Panc1 (cell line): ENCODE measurements around the gene VPS18. TPM values are rescaled to one million over a fixed set of nuclear protein-coding genes. Genes with fewer than 3 reads are reported as not detected.

Source experiments
- ATAC-seq: fragments of 200-7000 bp; cut with Tn5 transposase; 2 replicates; pipeline ENCODE4 v1.9.1; 2020; ENCODE audit warnings: mild to moderate bottlenecking, moderate library complexity
- BruUV-seq: library from RNA; stranded (reverse); fragments of 400-500 nt; replicated peaks from 2 replicates; lab custom pipeline; 2021; lab: Mats Ljungman, UMichigan
- CTCF ChIA-PET: fragments of 300-600 bp; sonication (Branson Sonifier 250); formaldehyde crosslinking; loops from one replicate; lab custom pipeline; 2022; ENCODE audit warnings: antibody characterized with exemption; lab: Charles Lee
- POLR2A ChIA-PET: fragments of 300-600 bp; sonication (Branson Sonifier 250); formaldehyde crosslinking; loops from one replicate; lab custom pipeline; 2022; ENCODE audit warnings: antibody characterized with exemption; lab: Charles Lee
- DNase-seq: peaks from one replicate; pipeline ENCODE4 v3.0.0-alpha.2; 2010; ENCODE audit warnings: low read depth, low spot score
- H3K27ac ChIP-seq: 2 replicates; pipeline ENCODE4 v1.5.1; 2011; ENCODE audit warnings: mild to moderate bottlenecking, low read length, inconsistent platforms
- H3K27me3 ChIP-seq: fragments of 200-500 bp; sonication (Bioruptor generic); 2 replicates; pipeline ENCODE4 v1.6.0; 2014; ENCODE audit warnings: low read length, inconsistent platforms; ENCODE audit not compliant: control insufficient read depth, insufficient read depth
- H3K36me3 ChIP-seq: fragments of 200-500 bp; sonication (Bioruptor generic); 2 replicates; pipeline ENCODE4 v1.5.1; 2014; ENCODE audit warnings: inconsistent platforms, mild to moderate bottlenecking, low read length, moderate library complexity; ENCODE audit not compliant: control insufficient read depth, insufficient read depth
- H3K4me1 ChIP-seq: 2 replicates; pipeline ENCODE4 v1.5.1; 2011; ENCODE audit warnings: inconsistent platforms, mild to moderate bottlenecking, low read length, moderate library complexity; ENCODE audit not compliant: control insufficient read depth, insufficient read depth
- H3K4me3 ChIP-seq, 2 experiments: 2 replicates each; pipeline ENCODE4 v1.5.1; 2011 to 2012; ENCODE audit warnings: low read depth in 2 of 2, low read length in 2 of 2, mild to moderate bottlenecking in 2 of 2, inconsistent platforms in 1 of 2, moderate library complexity in 1 of 2
- H3K9me3 ChIP-seq: fragments of 200-500 bp; sonication (Bioruptor generic); 2 replicates; pipeline ENCODE4 v1.5.1; 2014; ENCODE audit warnings: low read depth, mild to moderate bottlenecking, inconsistent platforms, low read length, moderate library complexity; ENCODE audit not compliant: control insufficient read depth, insufficient read depth
- POLR2AphosphoS5 ChIP-seq: IDR thresholded peaks from 2 replicates; pipeline ENCODE4 v1.6.1; 2012; ENCODE audit warnings: mild to moderate bottlenecking, low read depth, low read length, moderate library complexity
- SIN3A ChIP-seq: IDR thresholded peaks from 2 replicates; pipeline ENCODE4 v1.6.1; 2012; ENCODE audit warnings: low read depth, mild to moderate bottlenecking, low read length, moderate library complexity, borderline replicate concordance; ENCODE audit not compliant: insufficient read depth
- TCF7L2 ChIP-seq: IDR thresholded peaks from 2 replicates; pipeline ENCODE4 v1.6.1; 2011; ENCODE audit warnings: mild to moderate bottlenecking, low read depth, low read length, inconsistent platforms
- in situ Hi-C: cut with HindIII; loops from 2 replicates; pipeline ENCODE4 v1.10.0; 2016; ENCODE audit warnings: low sequenced_read_pairs, low pct_unique_long_range_greater_than_20kb
- intact Hi-C: fragments of 100-400 bp; cut with micrococcal nuclease; formaldehyde crosslinking; loops from one replicate; pipeline ENCODE4 v1.10.0; 2022; ENCODE audit not compliant: unreplicated experiment
- total RNA-seq: library from RNA; stranded (reverse); gene quantifications from one replicate; pipeline ENCODE4 v1.2.1, GENCODE V29; 2021; ENCODE audit not compliant: unreplicated experiment
- TF ChIP-seq, protein P1 (sequence below), 2 experiments: IDR thresholded peaks; 2 replicates each; pipeline ENCODE4 v1.6.1; 2011 to 2012; ENCODE audit warnings: low read depth in 2 of 2, control low read depth in 1 of 2, low read length in 1 of 2, mild to moderate bottlenecking in 1 of 2, moderate library complexity in 1 of 2; ENCODE audit not compliant: insufficient read depth in 1 of 2
- TF ChIP-seq, protein P2 (sequence below): fragments of 450-650 bp; IDR thresholded peaks from 2 replicates; pipeline ENCODE4 v1.5.1; 2017; ENCODE audit warnings: mild to moderate bottlenecking

Gene VPS18
- total RNA-seq, 1 experiment from 2014 or later, result 46.7 TPM

DNA sequence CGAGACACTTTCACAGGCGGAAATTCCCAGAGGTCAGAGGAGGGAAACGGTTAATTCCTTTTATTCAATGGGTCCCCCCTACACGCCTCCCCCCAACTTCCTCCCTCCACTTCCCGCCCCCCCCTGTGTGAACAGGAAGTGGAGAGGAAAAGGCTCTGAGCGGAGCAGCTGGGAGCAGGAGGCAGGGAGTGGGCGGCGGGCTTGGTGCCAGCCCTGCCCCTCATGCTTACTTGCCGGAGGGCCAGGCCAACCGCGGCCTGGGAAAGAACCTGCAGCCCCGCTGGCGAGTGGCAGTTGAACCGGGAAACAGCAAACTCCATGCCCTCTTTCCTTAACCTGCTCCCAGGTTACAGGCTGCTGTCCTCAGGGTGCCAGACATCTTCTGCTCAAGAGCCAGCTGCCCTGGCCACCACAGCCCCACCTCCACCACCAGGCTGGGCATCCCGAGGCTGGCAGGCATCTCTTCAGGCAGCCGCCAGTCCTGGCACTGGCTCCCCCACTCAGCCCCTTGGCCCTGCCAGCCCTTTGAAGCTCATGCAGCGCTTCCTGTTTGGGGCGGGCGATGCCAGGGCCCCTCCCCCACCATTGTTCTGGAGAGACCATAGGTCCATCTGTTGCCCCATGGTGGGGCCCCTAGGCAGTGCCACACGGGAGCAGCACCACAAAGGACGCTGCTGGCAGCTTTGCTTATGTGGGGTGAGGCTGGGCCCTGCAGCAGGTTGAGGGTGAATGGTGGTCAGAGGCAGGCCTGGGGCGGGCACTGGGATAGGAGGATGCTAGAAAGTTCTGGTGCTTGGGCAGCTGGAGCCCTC is 12.9 kb downstream of the VPS18 start:
- Histone ChIP-seq H3K36me3 (no peaks in the 10 kb centered on the region), H3K27me3 (no peaks in the 10 kb centered on the region), H3K9me3 (no peaks in the 10 kb centered on the region), H3K4me1 (peaks cover 24% of the 10 kb centered on the region), H3K4me3 (peak overlapping the region; percentile 41 to 63), H3K27ac (peak overlapping the region; percentile 83)
- POLR2A ChIA-PET, result interaction anchor here (0.5 kb wide), 1 partner anchor 9 kb away, joined by 3 read pairs; no protein-coding TSS in a partner anchor
- TF ChIP-seq TCF7L2 (no peak), SIN3A (no peak), POLR2AphosphoS5 (no peak)
- TF ChIP-seq, protein P1, sequence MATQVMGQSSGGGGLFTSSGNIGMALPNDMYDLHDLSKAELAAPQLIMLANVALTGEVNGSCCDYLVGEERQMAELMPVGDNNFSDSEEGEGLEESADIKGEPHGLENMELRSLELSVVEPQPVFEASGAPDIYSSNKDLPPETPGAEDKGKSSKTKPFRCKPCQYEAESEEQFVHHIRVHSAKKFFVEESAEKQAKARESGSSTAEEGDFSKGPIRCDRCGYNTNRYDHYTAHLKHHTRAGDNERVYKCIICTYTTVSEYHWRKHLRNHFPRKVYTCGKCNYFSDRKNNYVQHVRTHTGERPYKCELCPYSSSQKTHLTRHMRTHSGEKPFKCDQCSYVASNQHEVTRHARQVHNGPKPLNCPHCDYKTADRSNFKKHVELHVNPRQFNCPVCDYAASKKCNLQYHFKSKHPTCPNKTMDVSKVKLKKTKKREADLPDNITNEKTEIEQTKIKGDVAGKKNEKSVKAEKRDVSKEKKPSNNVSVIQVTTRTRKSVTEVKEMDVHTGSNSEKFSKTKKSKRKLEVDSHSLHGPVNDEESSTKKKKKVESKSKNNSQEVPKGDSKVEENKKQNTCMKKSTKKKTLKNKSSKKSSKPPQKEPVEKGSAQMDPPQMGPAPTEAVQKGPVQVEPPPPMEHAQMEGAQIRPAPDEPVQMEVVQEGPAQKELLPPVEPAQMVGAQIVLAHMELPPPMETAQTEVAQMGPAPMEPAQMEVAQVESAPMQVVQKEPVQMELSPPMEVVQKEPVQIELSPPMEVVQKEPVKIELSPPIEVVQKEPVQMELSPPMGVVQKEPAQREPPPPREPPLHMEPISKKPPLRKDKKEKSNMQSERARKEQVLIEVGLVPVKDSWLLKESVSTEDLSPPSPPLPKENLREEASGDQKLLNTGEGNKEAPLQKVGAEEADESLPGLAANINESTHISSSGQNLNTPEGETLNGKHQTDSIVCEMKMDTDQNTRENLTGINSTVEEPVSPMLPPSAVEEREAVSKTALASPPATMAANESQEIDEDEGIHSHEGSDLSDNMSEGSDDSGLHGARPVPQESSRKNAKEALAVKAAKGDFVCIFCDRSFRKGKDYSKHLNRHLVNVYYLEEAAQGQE (IDR thresholded peaks at IDR 0.05; ENCODE audit: insufficient read depth in 1 of 2, low read depth in 2 of 2, low read length in 1 of 2), result no peak
- TF ChIP-seq, protein P2, sequence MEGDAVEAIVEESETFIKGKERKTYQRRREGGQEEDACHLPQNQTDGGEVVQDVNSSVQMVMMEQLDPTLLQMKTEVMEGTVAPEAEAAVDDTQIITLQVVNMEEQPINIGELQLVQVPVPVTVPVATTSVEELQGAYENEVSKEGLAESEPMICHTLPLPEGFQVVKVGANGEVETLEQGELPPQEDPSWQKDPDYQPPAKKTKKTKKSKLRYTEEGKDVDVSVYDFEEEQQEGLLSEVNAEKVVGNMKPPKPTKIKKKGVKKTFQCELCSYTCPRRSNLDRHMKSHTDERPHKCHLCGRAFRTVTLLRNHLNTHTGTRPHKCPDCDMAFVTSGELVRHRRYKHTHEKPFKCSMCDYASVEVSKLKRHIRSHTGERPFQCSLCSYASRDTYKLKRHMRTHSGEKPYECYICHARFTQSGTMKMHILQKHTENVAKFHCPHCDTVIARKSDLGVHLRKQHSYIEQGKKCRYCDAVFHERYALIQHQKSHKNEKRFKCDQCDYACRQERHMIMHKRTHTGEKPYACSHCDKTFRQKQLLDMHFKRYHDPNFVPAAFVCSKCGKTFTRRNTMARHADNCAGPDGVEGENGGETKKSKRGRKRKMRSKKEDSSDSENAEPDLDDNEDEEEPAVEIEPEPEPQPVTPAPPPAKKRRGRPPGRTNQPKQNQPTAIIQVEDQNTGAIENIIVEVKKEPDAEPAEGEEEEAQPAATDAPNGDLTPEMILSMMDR, result no peak
- ATAC-seq, result no peak
- intact Hi-C loops, result no loop called here
- no peak for DNase-seq
- in situ Hi-C loops, result no loop called here
- CTCF ChIA-PET, result interaction anchor here (0.5 to 1.2 kb wide), 4 partner anchors 26 to 400 kb away, joined by 3 to 6 read pairs (median 4); no protein-coding TSS in a partner anchor
- BruUV-seq, result no TSS peak

DNA sequence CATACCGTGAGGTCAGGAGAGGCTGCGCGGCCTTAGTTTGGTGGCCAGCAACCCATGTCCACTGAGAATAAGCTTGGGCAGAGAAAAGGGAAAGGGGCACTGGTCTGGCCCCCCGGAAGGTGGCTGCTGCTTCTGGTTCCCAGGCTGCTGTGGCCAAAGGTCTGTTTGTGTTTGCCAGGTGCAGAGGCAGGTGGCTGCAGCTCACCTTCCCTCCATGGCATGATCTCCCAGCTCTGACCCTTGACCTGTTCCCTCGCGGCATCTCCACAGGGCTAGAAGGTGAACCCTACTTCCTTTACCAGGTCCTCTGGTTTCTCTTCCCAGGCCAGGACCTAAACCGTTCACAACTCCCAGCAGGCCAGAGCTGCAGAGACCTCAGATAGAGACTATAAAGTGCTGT is 13.8 kb downstream of the VPS18 start:
- intact Hi-C loops (no loop called here), in situ Hi-C loops (no loop called here)
- TF ChIP-seq SIN3A (no peak), POLR2AphosphoS5 (no peak), TCF7L2 (no peak)
- TF ChIP-seq, protein P2, result no peak
- TF ChIP-seq, protein P1 (IDR thresholded peaks at IDR 0.05; ENCODE audit: insufficient read depth in 1 of 2, low read depth in 2 of 2, low read length in 1 of 2), result no peak
- peaks cover 24% of the 10 kb centered on the region for H3K4me1 ChIP-seq
- ChIA-PET CTCF (interaction anchor here (0.5 to 0.6 kb wide), 2 partner anchors 26 to 401 kb away, joined by 3 to 5 read pairs; no protein-coding TSS in a partner anchor), POLR2A (no interaction called here)
- H3K27ac ChIP-seq, result no peak overlapping the region
- BruUV-seq, result no TSS peak
- ATAC-seq, result no peak
- H3K9me3 ChIP-seq, result no peaks in the 10 kb centered on the region
- H3K27me3 ChIP-seq, result no peaks in the 10 kb centered on the region
- H3K36me3 ChIP-seq, result no peaks in the 10 kb centered on the region
- DNase-seq, result no peak
- H3K4me3 ChIP-seq, result no peak overlapping the region
